GM12872 (cell line): ENCODE data around the gene TRIM45.

Experiments
- CTCF ChIP-seq: IDR thresholded peaks from 3 replicates; pipeline ENCODE4 v1.5.1; 2011; ENCODE audit warnings: low read depth, mild to moderate bottlenecking, low read length, moderate library complexity; ENCODE audit not compliant: insufficient read depth

Gene TRIM45

DNA sequence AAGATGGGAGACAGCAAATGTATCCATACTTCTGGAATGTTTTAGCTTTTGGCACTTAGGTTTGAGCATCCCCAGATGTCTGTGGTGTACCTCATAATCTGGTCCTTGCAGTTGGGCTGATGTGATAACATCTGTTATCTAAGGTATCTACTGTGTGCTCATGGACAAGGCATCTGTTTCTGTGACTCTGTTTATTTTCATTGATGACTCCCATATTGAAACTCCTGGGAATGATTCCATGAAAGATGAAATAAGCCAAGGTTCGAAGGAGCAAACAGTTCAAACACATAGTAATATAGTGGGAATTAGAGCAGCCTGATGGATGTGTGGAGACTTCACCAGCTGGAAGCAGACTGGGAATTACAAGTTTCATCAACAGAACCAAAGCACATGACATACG is 20.7 kb upstream of the TRIM45 start:
- no peak for TF ChIP-seq CTCF

- no peak for TF ChIP-seq CTCF
Observed at GRCh38 chr1:117138561-117138960, 17.0 kb upstream of the TRIM45 start.

GRCh38 chr1:117138106-117138505 is 16.6 kb upstream of the TRIM45 start:
- no peak for TF ChIP-seq CTCF

- TF ChIP-seq CTCF = no peak
Observed at GRCh38 chr1:117137281-117137855, 15.8 kb upstream of the TRIM45 start.

DNA sequence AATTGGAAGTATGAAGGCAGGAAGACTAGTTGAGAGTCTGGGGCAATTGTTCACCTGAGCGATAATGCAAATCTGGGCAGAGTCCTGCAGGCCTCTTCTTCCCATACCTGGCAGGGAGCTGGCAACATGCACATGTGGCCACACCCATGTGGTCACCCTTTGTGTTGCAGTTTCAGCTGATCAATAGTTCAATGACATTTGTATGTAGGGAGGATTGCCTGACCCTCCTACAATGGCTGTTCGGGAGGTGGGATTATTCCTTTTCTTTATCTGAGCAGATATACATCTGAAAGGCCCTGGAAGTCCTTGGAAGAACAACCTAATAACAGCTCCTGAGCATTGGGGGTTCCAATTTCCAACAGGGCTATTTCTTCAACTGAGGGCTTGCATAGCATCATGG is 15.2 kb upstream of the TRIM45 start:
- no peak for TF ChIP-seq CTCF

- no peak for TF ChIP-seq CTCF
Observed at GRCh38 chr1:117135329-117135728, 13.8 kb upstream of the TRIM45 start.

- TF ChIP-seq CTCF = no peak
Observed at GRCh38 chr1:117130526-117130925, 9.0 kb upstream of the TRIM45 start.
